Gastroesophageal sphincter (tissue), 2 donors: ENCODE results near the gene ALDH1L1.

Experiments
- POLR2A ChIP-seq, 2 donors: fragments of 450-650 bp; IDR thresholded peaks; one replicate each; pipeline ENCODE4 v1.6.1; 2017; ENCODE audit warnings: antibody characterized with exemption in 2 of 2, mild to moderate bottlenecking in 2 of 2, moderate library complexity in 1 of 2
- POLR2AphosphoS5 ChIP-seq: sonication (generic); formaldehyde crosslinking; IDR thresholded peaks from one replicate; pipeline ENCODE4 v1.6.1; 2017; ENCODE audit warnings: antibody characterized with exemption

DNA sequence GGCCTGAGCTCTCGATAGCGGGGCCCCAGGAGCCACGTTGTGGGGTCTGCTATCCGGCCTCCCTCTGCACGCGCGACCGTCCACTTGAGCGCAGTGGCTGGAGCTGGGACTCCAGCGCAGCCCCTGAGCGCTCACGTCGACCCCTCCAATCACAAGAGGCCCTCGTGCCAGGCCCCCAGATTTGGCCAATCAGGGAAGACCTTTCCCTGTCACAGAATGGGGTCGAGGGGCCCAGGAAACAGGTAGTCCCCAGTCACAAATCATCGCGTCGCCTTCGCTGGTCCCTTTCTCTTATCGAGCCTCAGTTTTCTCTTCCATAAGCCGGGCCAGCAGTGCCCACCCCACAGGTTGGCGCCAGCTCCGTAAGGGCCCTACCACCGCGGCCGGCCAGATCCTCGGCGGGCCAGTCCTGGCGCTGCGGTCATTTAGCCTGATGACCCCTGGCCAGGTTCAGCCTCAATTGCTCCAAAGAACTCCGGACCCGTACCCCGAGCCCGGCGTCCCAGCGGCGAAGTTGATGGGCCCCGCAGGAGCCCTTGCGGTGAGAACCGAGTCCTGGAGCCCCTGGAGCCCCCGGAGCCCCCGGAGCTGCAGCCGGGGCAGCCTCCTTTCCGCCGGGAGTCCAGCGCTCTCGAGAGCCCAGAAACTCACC lies 435 bp downstream of the ALDH1L1 start:
- no peak for TF ChIP-seq POLR2AphosphoS5
- TF ChIP-seq POLR2A (IDR thresholded peaks at IDR 0.05): peak in 1 of 2 donors; percentile 23
